Nephron (organoid): ENCODE measurements around the gene NAGK.

ENCODE experiments used
- H3K27ac Mint-ChIP-seq, 3 experiments: 2 replicates each; pipeline ENCODE4 v1.8.0; 2020; ENCODE audit warnings: mixed read lengths in 3 of 3, mild to moderate bottlenecking in 2 of 3, moderate library complexity in 1 of 3
- H3K27me3 Mint-ChIP-seq: 2 replicates; pipeline ENCODE4 v1.8.0; 2021; ENCODE audit warnings: low read depth, mild to moderate bottlenecking, moderate library complexity, mixed read lengths
- H3K36me3 Mint-ChIP-seq: 2 replicates; pipeline ENCODE4 v1.8.0; 2020; ENCODE audit warnings: low read depth, mixed read lengths
- H3K4me1 Mint-ChIP-seq: 2 replicates; pipeline ENCODE4 v1.8.0; 2020; ENCODE audit warnings: mixed read lengths
- H3K4me3 Mint-ChIP-seq, 3 experiments: 2 replicates each; pipeline ENCODE4 v1.8.0; 2020; ENCODE audit warnings: mild to moderate bottlenecking in 3 of 3, mixed read lengths in 3 of 3, moderate library complexity in 2 of 3
- H3K9me3 Mint-ChIP-seq: 2 replicates; pipeline ENCODE4 v1.8.0; 2020; ENCODE audit warnings: mixed read lengths
- TF ChIP-seq, protein P1 (sequence below), 3 experiments: fragments of 200-600 bp; sonication (generic); IDR thresholded peaks; one replicate each; pipeline ENCODE4 v1.5.0; 2021; ENCODE audit warnings: antibody characterized with exemption in 3 of 3; ENCODE audit not compliant: unreplicated experiment in 3 of 3

The NAGK gene

DNA sequence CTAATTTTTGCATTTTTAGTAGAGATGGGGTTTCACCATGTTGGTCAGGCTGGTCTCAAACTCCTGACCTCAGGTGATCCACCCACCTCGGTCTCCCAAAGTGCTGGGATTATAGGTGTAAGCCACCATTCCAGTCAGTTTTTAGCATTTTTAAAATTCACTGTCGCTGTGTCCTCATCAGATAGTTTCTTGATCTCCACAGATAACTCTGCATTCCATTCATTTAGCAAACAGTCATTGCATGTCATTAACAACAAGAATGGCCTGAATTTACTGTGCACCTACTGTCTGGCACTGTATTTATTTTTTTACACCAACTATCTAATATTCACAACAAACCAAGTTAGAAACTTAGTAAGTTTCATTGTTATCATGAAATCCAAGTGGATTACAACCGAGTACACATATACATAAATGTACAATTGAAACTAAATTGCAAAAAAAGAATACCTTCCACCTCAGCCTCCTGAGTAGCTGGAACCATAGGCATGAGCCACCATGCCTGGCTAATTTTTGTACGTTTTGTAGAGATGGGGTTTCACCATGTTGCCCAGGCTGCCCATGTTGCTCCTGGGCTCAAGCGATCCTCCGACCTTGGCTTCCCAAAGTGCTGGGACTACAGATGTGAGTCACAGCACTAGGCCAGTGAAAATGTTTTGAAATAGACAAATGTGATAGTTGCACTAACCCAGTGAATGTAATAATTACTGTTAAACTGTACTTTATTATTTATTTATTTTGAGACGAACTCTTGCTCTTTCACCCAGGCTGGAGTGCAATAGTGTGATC is 57.3 kb downstream of the NAGK start:
- Mint-ChIP-seq H3K4me1 (peaks cover 16% of the 10 kb centered on the region), H3K36me3 (peaks cover 30% of the 10 kb centered on the region), H3K27ac (no peak overlapping the region), H3K4me3 (no peak overlapping the region), H3K9me3 (no peaks in the 10 kb centered on the region), H3K27me3 (no peaks in the 10 kb centered on the region)
- TF ChIP-seq, protein P1, sequence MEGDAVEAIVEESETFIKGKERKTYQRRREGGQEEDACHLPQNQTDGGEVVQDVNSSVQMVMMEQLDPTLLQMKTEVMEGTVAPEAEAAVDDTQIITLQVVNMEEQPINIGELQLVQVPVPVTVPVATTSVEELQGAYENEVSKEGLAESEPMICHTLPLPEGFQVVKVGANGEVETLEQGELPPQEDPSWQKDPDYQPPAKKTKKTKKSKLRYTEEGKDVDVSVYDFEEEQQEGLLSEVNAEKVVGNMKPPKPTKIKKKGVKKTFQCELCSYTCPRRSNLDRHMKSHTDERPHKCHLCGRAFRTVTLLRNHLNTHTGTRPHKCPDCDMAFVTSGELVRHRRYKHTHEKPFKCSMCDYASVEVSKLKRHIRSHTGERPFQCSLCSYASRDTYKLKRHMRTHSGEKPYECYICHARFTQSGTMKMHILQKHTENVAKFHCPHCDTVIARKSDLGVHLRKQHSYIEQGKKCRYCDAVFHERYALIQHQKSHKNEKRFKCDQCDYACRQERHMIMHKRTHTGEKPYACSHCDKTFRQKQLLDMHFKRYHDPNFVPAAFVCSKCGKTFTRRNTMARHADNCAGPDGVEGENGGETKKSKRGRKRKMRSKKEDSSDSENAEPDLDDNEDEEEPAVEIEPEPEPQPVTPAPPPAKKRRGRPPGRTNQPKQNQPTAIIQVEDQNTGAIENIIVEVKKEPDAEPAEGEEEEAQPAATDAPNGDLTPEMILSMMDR (IDR thresholded peaks at IDR 0.05; ENCODE audit: unreplicated experiment in 3 of 3) = no peak

DNA sequence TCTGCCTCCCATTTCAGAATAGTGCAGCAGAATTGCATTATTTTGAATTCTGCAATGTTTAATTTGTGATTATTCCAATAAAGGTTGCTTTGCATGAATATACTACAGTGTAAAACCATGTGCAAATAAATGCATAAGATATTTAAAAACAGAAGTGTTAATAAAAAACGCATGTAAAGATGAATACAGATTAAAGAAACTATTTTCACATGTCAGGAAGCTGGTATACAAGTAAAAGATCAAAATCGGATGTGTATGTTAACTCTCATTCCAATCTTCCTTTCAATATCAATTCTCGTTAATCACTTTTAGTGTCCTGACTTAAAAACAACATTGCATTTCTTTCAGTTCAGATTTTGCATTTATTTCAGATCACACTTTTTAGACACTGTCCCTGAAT is 58.5 kb downstream of the NAGK start:
- Mint-ChIP-seq H3K27ac (no peak overlapping the region), H3K27me3 (no peaks in the 10 kb centered on the region), H3K4me1 (peaks cover 16% of the 10 kb centered on the region), H3K9me3 (no peaks in the 10 kb centered on the region), H3K4me3 (peak overlapping the region in 2 of 3 experiments; percentile 30 to 41), H3K36me3 (peaks cover 21% of the 10 kb centered on the region)
- TF ChIP-seq, protein P1 (IDR thresholded peaks at IDR 0.05; ENCODE audit: unreplicated experiment in 3 of 3) = no peak
